GM19395 (cell line): Measurements from ENCODE around the gene PCIF1.
"Not testable (repeated sequence)": the region's sequence is repeated elsewhere in the genome, so short reads cannot be mapped to it uniquely, and the experiment has no call there.

Experiments used
- ATAC-seq: cut with Tn5 transposase; IDR thresholded peaks from one replicate; pipeline ENCODE4 v1.9.1; 2021; ENCODE audit warnings: mild to moderate bottlenecking, moderate library complexity; ENCODE audit not compliant: unreplicated experiment

Gene PCIF1

GRCh38 chr20:45946149-45946970, 11.9 kb downstream of the PCIF1 start:
- ATAC-seq: no peak

DNA sequence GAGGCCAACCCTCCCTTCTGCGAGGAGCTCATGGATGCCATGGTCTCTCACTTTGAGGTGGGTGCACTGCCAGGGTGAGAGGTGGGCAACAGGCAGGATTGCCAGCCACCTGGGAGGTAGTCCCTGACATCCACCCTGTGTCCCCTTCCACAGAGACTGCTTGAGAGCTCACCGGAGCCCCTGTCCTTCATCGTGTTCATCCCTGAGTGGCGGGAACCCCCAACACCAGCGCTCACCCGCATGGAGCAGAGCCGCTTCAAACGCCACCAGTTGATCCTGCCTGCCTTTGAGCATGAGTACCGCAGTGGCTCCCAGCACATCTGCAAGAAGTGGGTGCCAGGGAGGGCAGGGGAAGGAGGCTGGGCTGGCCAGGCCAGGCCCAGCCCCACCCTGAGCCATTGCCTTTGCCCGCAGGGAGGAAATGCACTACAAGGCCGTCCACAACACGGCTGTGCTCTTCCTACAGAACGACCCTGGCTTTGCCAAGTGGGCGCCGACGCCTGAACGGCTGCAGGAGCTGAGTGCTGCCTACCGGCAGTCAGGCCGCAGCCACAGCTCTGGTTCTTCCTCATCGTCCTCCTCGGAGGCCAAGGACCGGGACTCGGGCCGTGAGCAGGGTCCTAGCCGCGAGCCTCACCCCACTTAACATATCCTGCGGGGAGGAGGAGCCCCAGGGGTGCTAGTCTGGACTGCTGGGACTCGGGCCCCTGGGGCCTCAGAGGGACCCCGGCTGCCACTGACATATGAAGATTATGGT, 12.8 kb downstream of the PCIF1 start:
- ATAC-seq: no peak

GRCh38 chr20:45948261-45948733, 13.8 kb downstream of the PCIF1 start:
- no peak for ATAC-seq

GRCh38 chr20:45948742-45949541, 14.5 kb downstream of the PCIF1 start:
- no peak for ATAC-seq

DNA sequence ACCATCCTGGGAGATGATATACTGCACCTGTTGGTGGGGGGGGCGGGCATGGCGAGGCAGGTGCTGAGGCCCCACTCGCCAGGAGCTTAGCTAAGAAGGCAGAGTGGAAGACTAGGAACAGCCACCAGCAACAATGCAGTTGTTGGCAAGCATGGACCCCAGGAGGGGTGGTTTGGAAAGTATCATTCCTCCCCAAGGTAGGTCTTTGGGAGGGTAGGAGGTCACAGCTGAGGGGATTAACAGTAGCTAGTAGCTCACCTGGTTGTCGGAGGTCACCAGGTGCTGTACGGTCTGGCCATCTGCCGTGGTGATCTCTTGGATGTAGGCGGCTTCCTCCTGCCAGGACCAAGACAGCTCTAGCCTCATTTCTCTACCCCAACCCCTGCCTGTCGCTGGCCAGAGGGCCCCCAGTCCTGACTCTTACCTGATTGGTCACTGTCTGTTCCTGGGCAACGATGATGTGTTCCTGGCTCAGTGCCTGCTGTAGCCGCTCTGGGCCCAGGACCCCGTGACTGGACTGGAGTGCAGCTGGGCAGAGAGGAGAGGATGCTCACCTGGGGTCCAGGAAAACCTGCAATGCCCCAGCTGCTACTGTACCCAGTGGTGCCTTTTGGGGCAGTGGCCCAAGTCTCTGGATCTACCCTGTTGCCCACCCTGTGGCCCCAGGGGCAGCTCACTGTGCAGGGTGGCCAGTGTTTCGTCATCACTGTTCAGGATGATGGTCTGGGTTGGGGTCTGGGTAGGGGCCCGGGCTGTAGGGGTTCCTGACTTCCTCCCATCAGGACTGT, 15.3 kb downstream of the PCIF1 start:
- no peak for ATAC-seq

DNA sequence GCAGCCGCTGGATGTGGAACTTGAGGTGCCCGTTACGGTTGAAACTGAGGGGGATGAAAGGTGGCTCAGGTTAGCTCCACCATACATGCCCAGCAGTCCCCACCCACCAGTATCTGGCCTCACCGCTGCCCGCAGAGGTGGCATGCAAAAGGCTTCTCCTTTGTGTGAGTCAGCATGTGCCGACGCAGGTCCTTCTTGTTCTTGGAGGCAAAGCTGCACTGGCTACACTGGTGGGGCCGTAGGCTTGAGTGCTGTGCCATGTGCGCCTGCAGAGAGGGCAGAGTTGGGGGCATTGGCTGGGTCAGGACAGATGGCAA, 15.8 kb downstream of the PCIF1 start:
- no peak for ATAC-seq

- no peak for ATAC-seq
Observed at GRCh38 chr20:45951925-45952834, 17.7 kb downstream of the PCIF1 start.

GRCh38 chr20:45952861-45953260, 18.4 kb downstream of the PCIF1 start:
- no peak for ATAC-seq

DNA sequence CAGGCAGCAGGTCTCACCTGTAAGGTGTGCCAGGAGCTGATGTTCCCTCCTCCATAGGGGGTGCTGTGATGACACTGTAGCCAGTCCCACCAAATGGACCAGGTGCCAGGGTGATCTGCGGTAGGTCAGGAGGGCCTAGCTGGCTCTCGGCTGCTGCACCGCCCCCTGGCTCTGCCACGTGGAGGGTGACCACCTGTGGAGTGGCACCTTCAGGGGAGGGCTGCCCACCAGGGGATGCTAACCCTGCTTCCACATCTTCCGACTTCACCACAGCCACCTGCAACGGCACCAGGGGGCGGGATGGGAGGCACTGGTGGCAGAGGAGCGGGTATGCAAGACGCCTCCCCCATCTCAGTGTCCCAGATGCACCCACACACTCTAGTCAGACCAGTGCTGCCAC, 19.2 kb downstream of the PCIF1 start:
- ATAC-seq: no peak

DNA sequence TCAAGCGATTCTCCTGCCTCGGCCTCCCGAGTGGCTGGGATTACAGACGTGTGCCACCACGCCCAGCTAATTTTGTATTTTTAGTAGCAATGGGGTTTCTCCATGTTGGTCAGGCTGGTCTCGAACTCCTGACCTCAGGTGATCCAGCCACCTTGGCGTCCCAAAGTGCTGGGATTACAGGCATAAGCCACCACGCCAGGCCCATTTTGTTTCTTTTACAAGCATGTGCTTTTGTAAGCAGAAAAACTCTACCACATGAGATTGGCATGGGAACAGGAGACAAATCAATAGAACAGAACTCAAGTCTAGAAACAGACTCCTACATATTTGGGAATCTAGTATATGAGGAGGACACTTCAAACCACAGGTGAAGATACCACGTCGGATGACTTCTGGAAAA, 21.8 kb downstream of the PCIF1 start:
- not testable (repeated sequence) for ATAC-seq

GRCh38 chr20:45957021-45957941, 22.8 kb downstream of the PCIF1 start:
- ATAC-seq: no peak

DNA sequence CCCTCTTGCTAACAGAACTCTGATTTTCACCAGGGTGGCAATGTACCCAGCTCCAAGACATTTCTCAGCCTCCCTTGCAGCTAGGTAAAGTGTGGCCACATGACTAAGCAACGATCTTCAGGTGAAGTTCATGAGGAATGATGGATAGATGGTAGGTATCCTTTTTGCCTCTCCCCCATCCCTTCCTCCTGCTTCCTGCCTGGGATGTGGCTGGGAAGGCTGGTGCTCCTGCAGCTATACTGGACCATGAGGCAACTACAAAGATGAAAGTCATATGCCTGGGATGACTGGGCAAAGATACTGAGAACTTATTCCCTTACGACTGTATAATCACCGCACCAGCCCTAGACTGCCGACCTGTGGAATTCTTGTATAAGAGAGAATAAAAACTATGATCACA, 24.1 kb downstream of the PCIF1 start:
- ATAC-seq: no peak

DNA sequence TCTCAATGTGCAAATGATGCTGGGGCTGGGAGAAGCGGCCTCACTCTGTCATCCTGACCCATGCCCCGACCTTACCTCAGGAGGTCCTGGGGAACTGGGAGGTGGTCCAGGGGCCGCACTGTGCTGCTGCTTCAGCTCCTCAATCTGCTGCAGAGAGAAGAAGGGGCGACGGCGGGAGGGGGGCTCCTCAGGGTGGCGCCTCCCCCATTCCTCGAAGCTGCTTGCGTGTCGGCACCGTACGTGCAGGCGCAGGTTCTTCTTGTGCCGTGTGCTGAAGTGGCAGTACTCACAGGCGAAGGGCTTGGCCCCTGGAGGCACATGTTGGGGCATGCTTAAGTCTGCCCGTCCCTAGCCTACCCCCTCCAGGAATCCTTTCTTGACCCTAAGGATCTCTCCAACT, 24.6 kb downstream of the PCIF1 start:
- ATAC-seq: no peak

- no peak for ATAC-seq
Observed at GRCh38 chr20:45959956-45960630, 25.6 kb downstream of the PCIF1 start.

DNA sequence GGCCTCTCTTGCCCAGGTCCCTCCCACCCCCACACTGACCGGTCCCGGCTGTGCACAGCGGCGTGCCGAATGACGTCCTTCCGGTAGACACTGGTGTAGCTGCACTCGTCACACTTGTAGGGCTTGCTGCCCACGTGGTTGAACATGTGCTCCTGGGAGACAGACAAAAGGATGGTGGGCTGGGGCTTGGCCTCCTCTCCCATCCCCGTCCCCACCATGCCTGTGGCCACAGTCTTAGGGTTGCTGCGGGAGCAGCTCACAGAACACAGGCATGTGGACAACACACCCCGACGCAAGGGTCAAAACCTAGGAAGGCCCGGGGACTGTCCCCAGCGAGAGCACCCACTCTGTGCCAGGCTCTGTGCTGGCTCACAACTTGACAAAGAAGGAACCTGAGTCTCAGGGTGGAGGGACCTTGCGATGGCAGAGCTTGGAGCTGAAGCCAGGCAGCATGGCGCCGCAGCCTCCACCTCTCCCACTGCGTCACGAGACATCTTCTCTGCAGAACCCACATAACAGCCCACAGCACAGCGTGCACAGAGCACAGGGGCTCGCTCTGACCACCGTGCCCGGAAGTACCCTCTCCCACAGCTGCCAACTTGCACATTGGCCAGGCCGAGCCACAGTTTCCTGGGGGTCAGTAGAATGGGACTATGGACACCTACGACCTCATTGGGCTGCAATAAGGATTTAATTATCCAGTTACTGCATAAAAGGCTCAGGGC, 27.7 kb downstream of the PCIF1 start:
- ATAC-seq: no peak

DNA sequence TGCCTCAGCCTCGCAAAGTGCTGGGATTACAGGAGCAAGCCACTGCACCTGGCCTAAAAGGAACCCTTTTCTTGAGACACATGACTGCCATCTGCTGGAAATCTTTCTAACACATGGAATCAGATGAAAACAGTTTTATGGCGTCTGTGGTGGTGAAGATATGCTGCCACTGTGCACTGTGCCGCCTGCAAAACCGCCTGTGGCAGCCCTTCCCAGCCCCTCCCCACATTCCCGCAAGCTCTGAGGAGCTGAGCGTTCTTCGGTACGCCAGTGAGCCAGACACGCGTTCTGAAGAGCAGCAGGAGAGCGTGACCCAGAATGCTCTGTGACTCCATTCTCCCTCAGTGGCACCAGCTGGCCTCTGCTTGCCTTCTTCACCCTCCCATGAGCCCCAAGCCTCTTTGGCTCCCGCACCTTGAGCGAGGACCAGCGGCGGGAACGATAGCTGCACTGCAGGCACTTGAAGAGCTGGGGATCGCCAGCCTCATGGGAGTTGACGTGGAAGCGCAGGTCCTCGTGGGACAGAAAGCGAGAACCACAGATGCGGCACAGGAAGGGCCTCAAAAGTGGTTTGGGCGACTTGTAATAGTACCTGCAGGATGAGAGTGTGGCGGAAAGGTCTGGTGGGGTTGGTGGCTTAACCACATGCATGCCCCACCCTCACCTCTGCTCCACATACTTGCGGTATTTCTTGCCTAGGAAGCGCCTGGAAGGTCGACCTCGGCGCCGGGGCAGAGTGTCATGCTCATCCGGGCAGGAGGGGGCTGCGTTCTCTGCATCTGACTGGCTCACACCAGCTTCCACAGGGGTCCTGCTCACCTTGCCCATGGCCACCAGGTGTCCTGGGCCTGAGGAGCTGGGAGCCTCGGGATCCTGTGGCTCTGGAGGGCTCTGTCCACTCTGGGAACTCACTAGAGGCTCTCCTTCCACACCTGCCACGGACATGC, 28.8 kb downstream of the PCIF1 start:
- ATAC-seq: no peak
